C4-2B (cell line): ENCODE data around the gene RBBP9.
A peak's percentile ranks its signal among the peaks of the same experiment; 100 is the strongest.

Source experiments
- H3K27ac ChIP-seq: fragments of 450-650 bp; 2 replicates; pipeline ENCODE4 v1.5.1; 2017
- CTCF ChIP-seq: fragments of 450-650 bp; conservative IDR thresholded peaks from 2 replicates; pipeline ENCODE4 v1.5.1; 2017; ENCODE audit warnings: mild to moderate bottlenecking
- ZFX ChIP-seq: fragments of 450-650 bp; IDR thresholded peaks from 2 replicates; pipeline ENCODE4 v1.6.1; 2017

RBBP9 gene

GRCh38 chr20:18466574-18466893, 30.5 kb downstream of the RBBP9 start:
- peak overlapping the region; percentile 87 for H3K27ac ChIP-seq
- TF ChIP-seq ZFX (no peak), CTCF (no peak)

GRCh38 chr20:18465536-18466200, 31.4 kb downstream of the RBBP9 start:
- TF ChIP-seq CTCF (no peak), ZFX (no peak)
- no peak overlapping the region for H3K27ac ChIP-seq

GRCh38 chr20:18456600-18456999, 40.4 kb downstream of the RBBP9 start:
- TF ChIP-seq CTCF: no peak
- no peak for TF ChIP-seq ZFX
- no peak overlapping the region for H3K27ac ChIP-seq

- no peak for TF ChIP-seq CTCF
- TF ChIP-seq ZFX: no peak
- H3K27ac ChIP-seq: no peak overlapping the region
Observed at GRCh38 chr20:18443886-18444285, 53.1 kb downstream of the RBBP9 start.

- TF ChIP-seq CTCF: no peak
- TF ChIP-seq ZFX: no peak
- no peak overlapping the region for H3K27ac ChIP-seq
Observed at GRCh38 chr20:18440403-18440802, 56.6 kb downstream of the RBBP9 start.

- no peak for TF ChIP-seq CTCF
- no peak for TF ChIP-seq ZFX
- H3K27ac ChIP-seq: no peak overlapping the region
Observed at GRCh38 chr20:18436847-18437246, 60.2 kb downstream of the RBBP9 start.
